Measurements from ENCODE around the gene CDCA7.
"Not testable (repeated sequence)": the region's sequence is repeated elsewhere in the genome, so short reads cannot be mapped to it uniquely, and the experiment has no call there.

The CDCA7 gene

GRCh38 chr2:173354582-173355131 is at the start of gene CDCA7:
CDCA7 (plus strand) TSS chr2:173354872; CDS start chr2:173354964, 92 bp downstream.
- no peak for DNase-seq

DNA sequence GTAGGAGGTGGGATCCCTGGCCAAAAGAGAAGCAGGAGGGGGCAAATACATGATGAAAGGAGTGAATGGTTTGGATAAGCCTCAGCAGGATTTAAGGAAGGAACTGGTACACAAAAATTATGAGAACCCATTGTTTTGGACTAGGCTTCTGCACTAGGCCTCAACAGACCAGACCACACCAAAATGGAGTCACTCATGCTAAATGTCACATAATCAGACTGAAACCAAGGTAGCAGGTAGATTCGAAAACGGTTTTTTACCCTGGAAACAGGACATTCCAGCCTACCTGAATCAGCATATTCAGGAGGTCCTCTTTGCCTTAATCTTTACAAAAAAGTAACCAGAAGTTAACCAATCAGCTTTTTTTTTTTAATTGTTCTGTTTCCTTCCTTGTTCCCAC is 49.4 kb upstream of the CDCA7 start:
- no peak for DNase-seq

DNA sequence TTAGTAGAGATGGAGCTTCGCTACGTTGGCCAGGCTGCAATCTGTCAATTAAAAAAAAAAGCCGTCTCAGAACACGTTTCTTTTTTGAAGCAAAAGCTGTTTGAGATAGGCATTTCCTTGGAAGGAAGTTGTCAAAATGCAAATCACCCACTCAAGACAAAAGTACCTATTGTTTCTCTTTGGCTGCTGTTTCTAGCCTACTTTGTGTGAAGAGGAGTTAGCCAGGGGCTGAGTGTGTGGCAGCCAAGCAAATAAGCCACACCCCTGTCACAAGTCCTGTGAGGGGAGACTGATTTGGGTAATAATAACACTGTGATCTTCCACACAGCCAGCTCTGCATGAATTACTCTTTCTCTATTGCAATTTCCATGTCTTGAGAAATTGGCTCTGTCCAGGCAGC is 47.4 kb upstream of the CDCA7 start:
- peak; percentile 8 for DNase-seq

- not testable (repeated sequence) for DNase-seq
These were observed 45.3 kb upstream of the CDCA7 start for GRCh38 chr2:173309370-173309769.

DNA sequence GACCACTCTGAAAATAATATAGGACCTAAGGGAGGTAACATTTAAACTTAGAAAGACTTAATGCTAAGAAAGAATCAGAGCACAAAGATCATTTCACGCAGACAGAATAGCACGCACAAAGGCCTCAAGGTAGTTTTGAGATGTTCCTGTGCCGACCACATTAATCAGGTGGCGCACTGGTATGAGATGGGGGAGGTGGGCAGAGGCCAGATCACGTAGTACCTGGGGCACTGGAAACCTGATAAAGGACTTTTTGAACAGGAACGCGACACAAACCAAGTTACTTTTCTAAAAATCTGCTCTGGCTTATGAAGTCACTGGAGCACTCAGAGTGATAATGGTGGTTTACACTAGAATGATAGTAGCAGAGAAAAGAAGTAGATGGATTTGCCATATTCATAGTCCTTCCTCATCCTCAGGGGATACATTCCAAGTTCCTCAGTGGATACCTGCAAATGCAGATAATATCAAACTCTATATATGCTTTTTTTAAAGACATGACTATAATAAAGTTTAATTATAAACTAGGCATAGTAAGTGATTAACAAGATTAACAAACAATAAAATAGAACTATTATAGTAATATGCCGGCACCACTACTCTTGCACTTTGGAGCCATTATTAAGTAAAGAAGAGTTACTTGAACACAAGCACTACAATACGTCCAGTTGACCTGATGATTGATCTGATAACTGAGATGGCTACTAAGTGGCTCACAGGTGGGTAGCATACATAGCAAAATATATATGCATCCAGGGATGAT is 42.6 kb upstream of the CDCA7 start:
- no peak for DNase-seq

DNA sequence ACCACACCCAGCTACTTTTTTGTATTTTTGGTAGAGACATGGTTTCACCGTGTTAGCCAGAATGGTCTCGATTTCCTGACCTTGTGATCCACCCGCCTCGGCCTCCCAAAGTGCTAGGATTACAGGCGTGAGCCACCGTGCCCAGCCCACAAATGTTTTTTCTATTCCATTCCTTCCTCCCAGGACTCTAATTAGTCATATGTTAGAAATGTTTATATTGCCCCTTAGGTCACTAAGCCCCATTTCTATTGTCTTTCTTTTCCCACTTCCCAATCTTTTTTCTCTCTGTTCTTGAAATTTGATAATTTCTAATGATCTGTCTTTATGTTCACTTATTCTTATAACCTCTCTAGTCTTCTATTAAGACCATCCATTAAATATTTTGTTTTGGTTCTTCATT is 31.3 kb upstream of the CDCA7 start:
- no peak for DNase-seq

DNA sequence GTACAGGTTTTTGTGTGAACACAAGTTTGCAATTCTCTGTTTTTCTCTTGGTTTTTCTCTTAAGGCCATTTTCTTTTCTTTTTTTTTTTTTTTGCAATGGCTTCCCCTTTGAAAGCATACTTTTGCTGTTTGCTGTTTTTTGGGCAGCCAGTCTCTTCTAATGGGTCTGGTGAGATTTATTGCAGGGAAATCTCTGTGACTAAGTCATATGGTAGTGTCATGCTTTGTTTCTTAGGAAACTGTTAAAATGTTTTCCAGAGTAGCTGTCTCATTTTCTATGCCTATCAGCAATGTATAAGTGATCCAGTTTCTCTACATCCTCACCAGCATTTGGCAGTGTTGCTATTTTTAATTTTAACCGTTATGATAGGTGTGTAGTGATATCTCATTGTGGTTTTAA is 27.9 kb upstream of the CDCA7 start:
- DNase-seq: no peak

DNA sequence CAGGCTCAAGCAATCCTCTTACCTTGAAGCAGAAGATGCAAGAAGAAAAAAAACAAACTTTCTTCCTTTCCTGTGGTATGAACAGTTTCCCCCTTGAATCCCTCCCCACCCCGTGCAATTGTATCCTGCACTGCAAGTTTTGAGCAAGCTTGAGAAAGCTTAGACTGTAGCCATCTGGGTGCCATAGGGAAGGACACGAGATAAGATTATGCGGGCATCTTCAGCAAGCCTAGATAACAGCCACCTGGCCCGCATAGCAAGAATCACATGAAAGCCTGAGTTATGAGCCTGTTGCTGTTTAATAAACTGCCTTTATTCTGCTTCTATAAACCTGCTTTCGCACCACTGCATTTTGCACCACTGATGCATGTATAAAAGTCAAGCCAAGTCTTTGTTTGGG is 27.3 kb upstream of the CDCA7 start:
- no peak for DNase-seq

DNA sequence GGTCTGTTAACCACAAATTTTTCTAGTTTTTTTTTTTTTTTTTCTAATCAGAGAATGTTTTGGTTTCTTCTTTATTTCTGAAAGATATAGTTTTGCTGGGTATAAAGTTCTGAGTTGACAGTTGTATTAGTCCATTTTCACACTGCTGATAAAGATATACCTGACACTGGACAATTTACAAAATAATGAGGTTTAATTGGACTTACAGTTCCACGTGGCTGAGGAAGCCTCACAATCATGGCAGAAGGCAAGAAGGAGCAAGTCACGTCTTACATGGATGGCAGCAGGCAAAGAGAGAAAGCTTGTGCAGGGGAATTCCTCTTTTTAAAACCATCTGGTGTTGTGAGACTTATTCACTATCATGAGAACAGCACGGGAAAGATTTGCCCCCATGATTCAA is 21.7 kb upstream of the CDCA7 start:
- not testable (repeated sequence) for DNase-seq

- no peak for DNase-seq
These were observed 14.9 kb upstream of the CDCA7 start for GRCh38 chr2:173339807-173340206.

DNA sequence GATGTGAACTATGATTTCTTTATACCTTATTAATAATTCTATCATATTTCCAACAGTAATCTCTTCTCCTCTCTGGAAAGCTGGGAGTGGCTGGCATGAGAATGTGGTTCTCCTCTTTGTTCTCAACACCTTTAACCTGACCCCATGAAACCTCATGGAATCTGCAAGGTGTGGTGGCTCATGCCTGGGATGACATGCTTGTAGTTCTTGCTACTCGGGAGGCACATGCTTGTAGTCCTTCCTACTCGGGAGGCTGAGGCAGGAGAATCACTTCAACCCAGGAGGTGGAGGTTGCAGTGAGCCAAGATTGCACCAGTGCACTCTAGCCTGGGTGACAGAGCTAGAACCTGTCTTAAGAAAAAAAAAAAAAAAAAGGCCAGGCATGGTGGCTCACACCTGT is 10.8 kb upstream of the CDCA7 start:
- no peak for DNase-seq

- DNase-seq: no peak
These were observed 8.6 kb upstream of the CDCA7 start for GRCh38 chr2:173346035-173346434.

DNA sequence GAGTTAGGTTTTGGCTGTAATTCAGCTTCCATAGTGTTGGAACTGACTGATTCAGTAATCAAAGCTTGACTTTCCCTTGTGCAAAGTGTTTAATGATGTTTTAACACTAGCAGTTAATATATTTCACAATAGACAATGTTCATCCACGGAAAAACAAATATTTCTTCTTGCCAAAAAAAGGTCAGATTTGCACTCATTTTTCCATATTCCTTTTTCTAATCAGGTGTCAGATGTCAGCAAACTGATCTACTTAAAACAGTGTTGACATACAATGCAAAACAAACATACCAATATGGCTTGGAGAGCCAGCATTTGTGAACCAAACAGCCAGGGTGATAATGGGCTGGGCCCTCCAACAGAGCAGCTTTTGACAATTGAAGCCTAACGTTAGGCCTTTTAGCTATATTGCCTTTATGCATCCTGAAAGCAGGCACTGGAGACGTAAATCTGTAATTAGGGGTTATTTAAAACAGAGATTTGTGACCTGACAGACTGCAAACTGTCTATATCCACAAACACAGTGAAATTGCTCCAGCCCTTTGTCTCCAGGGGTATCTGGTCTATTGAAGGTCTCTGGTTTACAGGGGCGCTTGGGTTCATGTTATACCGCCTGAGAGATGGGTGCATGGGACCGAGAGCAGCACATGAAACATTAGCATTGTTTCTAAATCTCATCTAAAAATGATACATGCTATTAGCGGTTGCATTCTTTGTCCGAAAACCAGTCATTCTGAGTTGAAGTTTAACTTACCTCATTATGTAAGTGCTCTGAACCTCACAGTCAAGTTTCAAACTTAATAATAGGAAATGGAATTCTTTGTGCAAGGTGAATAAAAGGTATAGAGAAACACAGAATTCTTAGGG is 7.1 kb upstream of the CDCA7 start:
- no peak for DNase-seq

DNA sequence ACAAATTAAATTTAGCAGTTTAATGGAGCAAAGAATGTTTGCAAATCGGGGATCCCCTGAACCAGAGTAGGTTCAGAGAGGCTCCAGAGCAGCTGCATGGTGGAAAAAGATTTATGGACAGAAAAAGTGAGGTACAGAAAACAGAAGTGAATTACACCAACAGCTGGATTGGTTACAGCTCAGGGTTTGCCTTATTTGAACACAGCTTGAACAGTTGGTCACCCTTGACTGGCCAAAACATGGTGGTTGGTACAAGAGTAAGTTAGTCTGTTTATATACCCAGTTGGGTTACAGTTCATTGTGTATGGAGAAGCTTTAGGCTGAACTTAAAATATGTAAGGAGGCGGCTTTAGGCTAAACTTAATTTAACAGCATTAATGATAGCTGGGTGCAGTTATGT is 5.4 kb upstream of the CDCA7 start:
- DNase-seq: no peak

DNA sequence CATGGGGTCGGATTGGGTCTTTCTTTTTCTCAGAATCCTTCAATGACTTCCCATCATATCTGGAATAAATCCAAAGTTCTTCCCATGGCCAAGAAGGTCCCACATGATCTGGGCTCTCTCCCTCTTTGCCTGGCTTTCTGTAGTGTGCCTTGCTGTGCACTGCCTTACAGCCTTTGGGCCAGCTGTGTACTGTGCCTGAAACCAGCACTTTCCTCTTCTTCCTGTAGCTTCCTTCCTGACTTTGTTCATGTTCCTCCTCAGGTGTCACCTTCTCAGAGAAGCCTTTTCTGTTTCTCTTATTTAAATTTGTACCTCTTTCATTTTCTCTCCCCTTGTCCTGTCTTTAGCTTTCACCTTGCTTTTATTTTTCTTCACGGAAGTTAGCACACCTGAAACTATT is 4.3 kb upstream of the CDCA7 start:
- no peak for DNase-seq

DNA sequence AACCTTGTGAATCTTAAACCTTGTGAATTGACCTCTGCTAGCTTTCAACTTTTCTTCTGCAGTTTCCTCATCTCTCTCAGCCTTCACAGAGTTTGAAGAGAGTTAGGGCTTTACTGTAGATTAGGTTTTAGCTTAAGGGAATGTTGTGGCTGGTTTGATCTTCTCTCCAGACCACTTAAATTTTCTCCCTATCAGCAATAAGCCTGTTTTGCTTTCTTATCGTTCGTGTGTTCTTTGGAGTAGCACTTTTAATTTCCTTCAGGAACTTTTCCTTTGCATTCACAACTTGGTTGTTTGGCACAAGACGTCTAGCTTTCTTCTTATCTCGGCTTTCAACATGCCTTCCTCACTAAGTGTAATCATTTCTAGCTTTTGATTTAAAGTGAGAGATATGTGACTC is 2.8 kb upstream of the CDCA7 start:
- DNase-seq: no peak

GRCh38 chr2:173353556-173353955 is 1.1 kb upstream of the CDCA7 start:
- DNase-seq: no peak

DNA sequence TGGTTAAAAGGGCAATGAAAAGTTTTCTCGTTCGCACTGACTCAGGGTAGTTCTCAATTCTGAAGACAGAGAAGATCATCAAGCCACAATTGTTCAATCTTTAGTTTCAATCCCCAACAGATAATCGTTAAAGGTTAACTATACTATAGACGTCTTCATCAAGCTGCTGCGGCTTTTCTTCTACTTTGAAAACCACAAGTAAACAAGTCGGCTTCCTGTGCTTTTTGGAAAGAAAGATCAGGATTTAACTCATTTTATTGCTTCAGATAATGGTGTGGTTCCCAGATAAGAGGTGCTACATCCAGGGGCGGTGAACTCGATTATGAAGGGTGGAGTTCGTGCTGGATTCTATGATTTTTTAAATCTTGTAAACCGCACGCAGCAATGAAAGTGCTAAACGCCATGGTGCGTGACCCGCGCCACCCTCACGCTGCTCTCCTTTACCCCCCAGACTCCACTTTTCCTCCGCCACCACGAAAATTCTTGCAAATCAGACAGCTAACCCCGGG is 545 bp upstream of the CDCA7 start:
- DNase-seq: no peak

- DNase-seq: no peak
These were observed 627 bp downstream of the CDCA7 start for GRCh38 chr2:173355132-173355865.

- no peak for DNase-seq
These were observed 1.3 kb downstream of the CDCA7 start for GRCh38 chr2:173355866-173356508.

- DNase-seq: no peak
These were observed 2.7 kb downstream of the CDCA7 start for GRCh38 chr2:173357346-173357745.

DNA sequence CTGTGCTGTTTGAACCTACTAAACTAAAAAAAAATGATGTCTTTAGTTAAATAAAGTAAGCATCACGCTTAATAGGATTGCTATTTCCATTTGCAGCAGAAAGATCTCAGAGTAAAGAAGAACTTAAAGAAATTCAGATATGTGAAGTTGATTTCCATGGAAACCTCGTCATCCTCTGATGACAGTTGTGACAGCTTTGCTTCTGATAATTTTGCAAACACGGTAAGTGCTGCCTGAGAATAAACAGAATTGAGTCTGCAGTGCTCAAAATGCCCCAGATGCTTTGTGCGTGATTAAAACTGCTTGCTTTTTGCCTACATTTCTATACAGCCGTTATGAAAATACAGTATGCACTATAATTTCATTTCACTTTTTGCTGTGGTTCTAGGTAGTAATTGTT is 3.9 kb downstream of the CDCA7 start:
- DNase-seq: no peak

GRCh38 chr2:173359231-173359630 is 4.6 kb downstream of the CDCA7 start:
- no peak for DNase-seq

Measured in midbrain (tissue), 1 donor.